CD14-positive monocyte (primary cell): ENCODE measurements around the gene TJP1. TPM values are rescaled to one million over a fixed set of nuclear protein-coding genes. Genes with fewer than 3 reads are reported as not detected.

Experiments used
- DNase-seq, 3 donors: peaks; one replicate each; pipeline ENCODE4 v3.0.0-alpha.2; 2011 to 2022
- H2AFZ ChIP-seq: 2 replicates; pipeline ENCODE4 v1.6.0; 2012; ENCODE audit warnings: mild to moderate bottlenecking, low read depth, low read length, inconsistent platforms; ENCODE audit not compliant: insufficient read depth, poor library complexity, severe bottlenecking
- H3K27ac ChIP-seq, 2 donors: 1 replicate in 1 of 2; 2 replicates in 1 of 2; pipeline ENCODE4 v1.5.1; 2012 to 2013; ENCODE audit warnings: low read length in 2 of 2, control low read depth in 1 of 2, inconsistent platforms in 1 of 2, low read depth in 1 of 2, mild to moderate bottlenecking in 1 of 2
- H3K27me3 ChIP-seq, 2 donors: one replicate each; pipeline versions ENCODE4 v1.6.0 to v1.6.1; 2011 to 2013; ENCODE audit warnings: low read length in 2 of 2; ENCODE audit not compliant: control insufficient read depth in 2 of 2, insufficient read depth in 2 of 2
- H3K36me3 ChIP-seq, 2 donors: replicated peaks in 1 of 2; 1 replicate in 1 of 2; 2 replicates in 1 of 2; pipeline versions ENCODE4 v1.5.1 to v1.6.1; 2012 to 2013; ENCODE audit warnings: low read length in 2 of 2, control low read depth in 1 of 2, inconsistent platforms in 1 of 2, mild to moderate bottlenecking in 1 of 2; ENCODE audit not compliant: insufficient read depth in 2 of 2, control insufficient read depth in 1 of 2
- H3K4me1 ChIP-seq, 2 donors: 1 replicate in 1 of 2; 2 replicates in 1 of 2; pipeline versions ENCODE4 v1.5.1 to v1.6.1; 2012 to 2013; ENCODE audit warnings: low read length in 2 of 2, control low read depth in 1 of 2, inconsistent platforms in 1 of 2, mild to moderate bottlenecking in 1 of 2, moderate library complexity in 1 of 2; ENCODE audit not compliant: insufficient read depth in 2 of 2, control insufficient read depth in 1 of 2
- H3K4me2 ChIP-seq: replicated peaks from 2 replicates; pipeline ENCODE3; 2012; ENCODE audit warnings: low read length, moderate library complexity, mild to moderate bottlenecking; ENCODE audit not compliant: poor library complexity, severe bottlenecking; ENCODE audit errors: extremely low read depth
- H3K4me3 ChIP-seq, 3 experiments: fragments of 200-600 bp in 1 of 3; sonication (generic) in 1 of 3; replicated peaks in 1 of 3; 1 replicate in 2 of 3; 2 replicates in 1 of 3; pipeline ENCODE4 v1.5.1; 2011 to 2013; ENCODE audit warnings: low read length in 3 of 3, mild to moderate bottlenecking in 3 of 3, control low read depth in 2 of 3, low read depth in 2 of 3, inconsistent platforms in 1 of 3, moderate library complexity in 1 of 3
- H3K79me2 ChIP-seq: 2 replicates; pipeline ENCODE4 v1.6.0; 2012; ENCODE audit warnings: mild to moderate bottlenecking, control low read depth, inconsistent platforms, low read length, moderate library complexity; ENCODE audit not compliant: insufficient read depth
- H3K9ac ChIP-seq: 2 replicates; pipeline ENCODE4 v1.6.0; 2017; ENCODE audit warnings: low read length, mild to moderate bottlenecking; ENCODE audit not compliant: insufficient read depth, poor library complexity, severe bottlenecking
- H3K9me3 ChIP-seq, 2 donors: replicated peaks in 1 of 2; 1 replicate in 1 of 2; 2 replicates in 1 of 2; pipeline versions ENCODE4 v1.5.1 to v1.6.1; 2012 to 2013; ENCODE audit warnings: low read length in 2 of 2, control low read depth in 1 of 2; ENCODE audit not compliant: control insufficient read depth in 1 of 2, insufficient read depth in 1 of 2
- H4K20me1 ChIP-seq: 2 replicates; pipeline ENCODE4 v1.6.0; 2012; ENCODE audit warnings: mild to moderate bottlenecking, low read length, control low read depth, moderate library complexity; ENCODE audit not compliant: insufficient read depth
- H3K27ac Mint-ChIP-seq, 7 donors: one replicate each; pipeline ENCODE4 v1.8.0; 2020; ENCODE audit warnings: mild to moderate bottlenecking in 7 of 7, mixed read lengths in 7 of 7, moderate library complexity in 6 of 7, inconsistent platforms in 2 of 7
- H3K27me3 Mint-ChIP-seq, 3 donors: one replicate each; pipeline ENCODE4 v1.8.0; 2021 to 2022; ENCODE audit warnings: low read depth in 3 of 3, mild to moderate bottlenecking in 3 of 3, mixed read lengths in 3 of 3, moderate library complexity in 3 of 3, inconsistent platforms in 1 of 3
- H3K36me3 Mint-ChIP-seq, 2 donors: one replicate each; pipeline ENCODE4 v1.8.0; 2020; ENCODE audit warnings: mixed read lengths in 2 of 2, inconsistent platforms in 1 of 2, mild to moderate bottlenecking in 1 of 2
- H3K4me1 Mint-ChIP-seq: one replicate; pipeline ENCODE4 v1.8.0; 2020; ENCODE audit warnings: mild to moderate bottlenecking, mixed read lengths
- H3K4me3 Mint-ChIP-seq, 2 donors: one replicate each; pipeline ENCODE4 v1.8.0; 2020; ENCODE audit warnings: mild to moderate bottlenecking in 2 of 2, mixed read lengths in 2 of 2, moderate library complexity in 1 of 2
- H3K9me3 Mint-ChIP-seq, 7 donors: one replicate each; pipeline ENCODE4 v1.8.0; 2020 to 2022; ENCODE audit warnings: mixed read lengths in 7 of 7, mild to moderate bottlenecking in 6 of 7, moderate library complexity in 6 of 7, inconsistent platforms in 2 of 7
- CTCF ChIP-seq: fragments of 200-600 bp; IDR thresholded peaks from one replicate; pipeline ENCODE4 v1.8.0; 2022; ENCODE audit warnings: antibody characterized with exemption, mild to moderate bottlenecking
- WGBS: methylation state at CpG from one replicate; pipeline ENCODE4 v1.1.5; 2013; ENCODE audit warnings: missing lambda C conversion rate; ENCODE audit not compliant: insufficient coverage; 5-methylcytosine and 5-hydroxymethylcytosine counted together
- intact Hi-C, 2 donors: fragments of 100-400 bp; cut with micrococcal nuclease; formaldehyde crosslinking; loops; one replicate each; pipeline versions ENCODE4 v1.15.0 to v1.15.1; 2023
- polyA plus RNA-seq, 3 donors: library from polyadenylated mRNA; depleted of rRNA in 1 of 3; unstranded in 2 of 3; stranded (reverse) in 1 of 3; fragments of 300-500 nt in 2 of 3; fragments of >200 nt in 1 of 3; fragmentation: Illumina TruSeq in 2 of 3; gene quantifications; 1 replicate in 2 of 3; 2 replicates in 1 of 3; pipeline ENCODE4 v1.2.3, GENCODE V29; 2012 to 2021

Gene TJP1
- polyA plus RNA-seq, 3 donors, result not detected

- WGBS, result 90% methylated on average over 6 of the region's 8 CpGs
- DNase-seq, result no peak
- H3K36me3 Mint-ChIP-seq, result no peaks in the 10 kb centered on the region
- H3K27me3 ChIP-seq, result no peaks in the 10 kb centered on the region
- H3K27ac Mint-ChIP-seq, result no peak overlapping the region
- no peaks in the 10 kb centered on the region for H3K4me1 ChIP-seq
- H3K9me3 Mint-ChIP-seq, result peaks cover 2 to 15% (median 3%) of the 10 kb centered on the region in 7 donors
- peaks cover 2 to 4% (median 2%) of the 10 kb centered on the region in 3 donors for H3K27me3 Mint-ChIP-seq
- H3K4me1 Mint-ChIP-seq, result no peaks in the 10 kb centered on the region
- no peaks in the 10 kb centered on the region for H3K79me2 ChIP-seq
- no peaks in the 10 kb centered on the region for H3K36me3 ChIP-seq
- H2AFZ ChIP-seq, result no peak overlapping the region
- no peak overlapping the region for H3K9ac ChIP-seq
- intact Hi-C loops, result no loop called here
- H3K9me3 ChIP-seq, result no peaks in the 10 kb centered on the region
- no peak overlapping the region for H3K4me3 Mint-ChIP-seq
- no peaks in the 10 kb centered on the region for H4K20me1 ChIP-seq
- H3K4me3 ChIP-seq, result no peak overlapping the region
- no peak overlapping the region for H3K27ac ChIP-seq
- no peak overlapping the region for H3K4me2 ChIP-seq
- TF ChIP-seq CTCF, result no peak
These were observed 135.6 kb downstream of the TJP1 start for GRCh38 chr15:29686445-29687203.

DNA sequence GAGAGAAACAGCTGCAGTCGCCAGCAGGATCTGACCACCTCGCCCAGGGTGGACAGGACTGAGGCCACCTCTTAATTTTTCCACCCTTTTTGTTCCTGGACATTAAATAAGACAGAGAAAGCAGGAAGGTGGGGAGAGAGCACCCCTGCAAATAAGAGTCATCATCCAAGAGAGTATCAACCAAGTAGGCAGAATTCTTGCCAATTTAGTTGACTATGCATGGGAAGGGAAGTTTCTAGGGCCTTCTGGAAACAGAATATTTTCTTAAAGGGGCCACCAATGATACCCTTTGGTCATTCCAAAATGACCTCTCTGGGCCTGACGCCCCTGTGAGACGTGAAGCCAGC, 136.2 kb downstream of the TJP1 start:
- Histone ChIP-seq H2AFZ (no peak overlapping the region), H3K4me1 (no peaks in the 10 kb centered on the region), H3K27ac (no peak overlapping the region), H3K9ac (no peak overlapping the region), H3K9me3 (no peaks in the 10 kb centered on the region), H3K36me3 (no peaks in the 10 kb centered on the region), H3K4me2 (no peak overlapping the region), H3K27me3 (no peaks in the 10 kb centered on the region), H3K79me2 (no peaks in the 10 kb centered on the region), H4K20me1 (no peaks in the 10 kb centered on the region), H3K4me3 (no peak overlapping the region)
- Mint-ChIP-seq H3K27me3 (peaks cover 2 to 4% (median 2%) of the 10 kb centered on the region in 3 donors), H3K9me3 (peaks cover 2 to 15% (median 3%) of the 10 kb centered on the region in 7 donors), H3K36me3 (no peaks in the 10 kb centered on the region), H3K4me1 (no peaks in the 10 kb centered on the region), H3K27ac (no peak overlapping the region), H3K4me3 (no peak overlapping the region)
- DNase-seq, result no peak
- TF ChIP-seq CTCF, result no peak
- intact Hi-C loops, result no loop called here
- no CpG with 5 or more reads among the region's 4 CpGs for WGBS
